H9 (cell line): ENCODE results near the gene KRT1. TPM values are rescaled to one million over a fixed set of nuclear protein-coding genes. Genes with fewer than 3 reads are reported as not detected.
A peak's percentile ranks its signal among the peaks of the same experiment; 100 is the strongest.

Experiments
- DNase-seq: peaks from one replicate; pipeline ENCODE4 v3.0.0-alpha.2; 2017
- H2AFZ ChIP-seq: one replicate; pipeline ENCODE4 v1.6.1; 2013; ENCODE audit warnings: mild to moderate bottlenecking, low read length, control low read depth, moderate library complexity
- H2AK5ac ChIP-seq: 2 replicates; pipeline ENCODE4 v1.6.1; 2013; ENCODE audit warnings: low read length, control low read depth, mixed read lengths; ENCODE audit not compliant: insufficient read length
- H2BK120ac ChIP-seq: one replicate; pipeline ENCODE4 v1.6.1; 2013; ENCODE audit warnings: low read depth, mild to moderate bottlenecking, low read length, control low read depth, inconsistent platforms; ENCODE audit not compliant: poor library complexity, severe bottlenecking
- H2BK12ac ChIP-seq: 2 replicates; pipeline ENCODE4 v1.6.1; 2013; ENCODE audit warnings: low read length, control low read depth, mixed read lengths, low read depth; ENCODE audit not compliant: insufficient read length
- H2BK15ac ChIP-seq: 2 replicates; pipeline ENCODE4 v1.6.1; 2013; ENCODE audit warnings: low read depth, low read length, control low read depth
- H2BK20ac ChIP-seq: one replicate; pipeline ENCODE4 v1.6.1; 2013; ENCODE audit warnings: low read depth, mild to moderate bottlenecking, low read length, control low read depth, inconsistent platforms; ENCODE audit not compliant: poor library complexity, severe bottlenecking
- H2BK5ac ChIP-seq: 2 replicates; pipeline ENCODE4 v1.6.1; 2013; ENCODE audit warnings: low read length, control low read depth, mixed read lengths; ENCODE audit not compliant: insufficient read length
- H3K14ac ChIP-seq: 2 replicates; pipeline ENCODE4 v1.6.1; 2013; ENCODE audit warnings: low read length, control low read depth; ENCODE audit not compliant: insufficient read depth
- H3K18ac ChIP-seq: 2 replicates; pipeline ENCODE4 v1.6.1; 2013; ENCODE audit warnings: low read depth, mild to moderate bottlenecking, mixed read lengths, low read length, control low read depth; ENCODE audit not compliant: insufficient read length
- H3K23ac ChIP-seq: 2 replicates; pipeline ENCODE4 v1.6.1; 2013; ENCODE audit warnings: low read length, control low read depth, mixed read lengths, low read depth; ENCODE audit not compliant: insufficient read length
- H3K23me2 ChIP-seq: 2 replicates; pipeline ENCODE4 v1.6.1; 2013; ENCODE audit warnings: low read depth, mild to moderate bottlenecking, mixed read lengths, low read length, control low read depth; ENCODE audit not compliant: insufficient read length, poor library complexity, severe bottlenecking
- H3K27ac ChIP-seq: 2 replicates; pipeline ENCODE4 v1.5.1; 2013; ENCODE audit warnings: low read length, control low read depth, mixed read lengths, low read depth; ENCODE audit not compliant: insufficient read length
- H3K27me3 ChIP-seq: 2 replicates; pipeline ENCODE4 v1.6.1; 2013; ENCODE audit warnings: low read length, control low read depth, inconsistent platforms; ENCODE audit not compliant: insufficient read depth
- H3K4ac ChIP-seq: 2 replicates; pipeline ENCODE4 v1.6.1; 2013; ENCODE audit warnings: low read depth, mild to moderate bottlenecking, control low read depth, inconsistent platforms, low read length, moderate library complexity
- H3K4me1 ChIP-seq: 2 replicates; pipeline ENCODE4 v1.6.1; 2013; ENCODE audit warnings: low read length, control low read depth, inconsistent platforms; ENCODE audit not compliant: insufficient read depth
- H3K4me2 ChIP-seq: 2 replicates; pipeline ENCODE4 v1.6.1; 2013; ENCODE audit warnings: low read length, control low read depth, mixed read lengths; ENCODE audit not compliant: insufficient read length, insufficient read depth
- H3K56ac ChIP-seq: 2 replicates; pipeline ENCODE4 v1.6.1; 2013; ENCODE audit warnings: low read depth, mild to moderate bottlenecking, mixed read lengths, low read length, control low read depth; ENCODE audit not compliant: insufficient read length
- H3K79me1 ChIP-seq: 2 replicates; pipeline ENCODE4 v1.6.1; 2013; ENCODE audit warnings: low read depth, mild to moderate bottlenecking, moderate library complexity, low read length, control low read depth, inconsistent platforms; ENCODE audit not compliant: insufficient read depth, poor library complexity, severe bottlenecking
- H3K79me2 ChIP-seq: 2 replicates; pipeline ENCODE4 v1.6.1; 2013; ENCODE audit warnings: low read length, control low read depth, inconsistent platforms; ENCODE audit not compliant: insufficient read depth
- H3K9ac ChIP-seq: 2 replicates; pipeline ENCODE4 v1.6.1; 2013; ENCODE audit warnings: low read length, control low read depth, mixed read lengths; ENCODE audit not compliant: insufficient read length; ENCODE audit errors: extremely low read depth
- H3K9me3 ChIP-seq: one replicate; pipeline ENCODE4 v1.6.1; 2013; ENCODE audit warnings: low read depth, low read length, inconsistent platforms; ENCODE audit not compliant: control insufficient read depth
- H3T11ph ChIP-seq: one replicate; pipeline ENCODE4 v1.6.1; 2013; ENCODE audit warnings: mild to moderate bottlenecking, low read length, control low read depth, inconsistent platforms
- H4K20me1 ChIP-seq: one replicate; pipeline ENCODE4 v1.6.1; 2013; ENCODE audit not compliant: control insufficient read depth, insufficient read length, insufficient read depth
- H4K5ac ChIP-seq: 2 replicates; pipeline ENCODE4 v1.6.1; 2013; ENCODE audit warnings: low read depth, mild to moderate bottlenecking, mixed read lengths, low read length, control low read depth; ENCODE audit not compliant: insufficient read length
- H4K8ac ChIP-seq: replicated peaks from 2 replicates; pipeline ENCODE4 v1.6.1; 2013; ENCODE audit warnings: low read length, control low read depth, mixed read lengths, low read depth; ENCODE audit not compliant: insufficient read length
- H4K91ac ChIP-seq: 2 replicates; pipeline ENCODE4 v1.6.1; 2013; ENCODE audit warnings: low read depth, mild to moderate bottlenecking, moderate library complexity, mixed read lengths, low read length, control low read depth; ENCODE audit not compliant: insufficient read length
- H3K27ac Mint-ChIP-seq, 3 experiments: 2 replicates in 2 of 3; 3 replicates in 1 of 3; pipeline ENCODE4 v1.8.0; 2020 to 2021; ENCODE audit warnings: mixed read lengths in 3 of 3, mild to moderate bottlenecking in 1 of 3, moderate library complexity in 1 of 3
- H3K27me3 Mint-ChIP-seq: 2 replicates; pipeline ENCODE4 v1.8.0; 2021; ENCODE audit warnings: low read depth, mild to moderate bottlenecking, moderate library complexity, mixed read lengths
- H3K36me3 Mint-ChIP-seq, 3 experiments: 2 replicates in 2 of 3; 3 replicates in 1 of 3; pipeline ENCODE4 v1.8.0; 2020 to 2021; ENCODE audit warnings: low read depth in 3 of 3, mixed read lengths in 3 of 3; ENCODE audit not compliant: insufficient read depth in 1 of 3
- H3K4me1 Mint-ChIP-seq, 2 experiments: 2 replicates each; pipeline ENCODE4 v1.8.0; 2020; ENCODE audit warnings: mixed read lengths in 2 of 2
- H3K4me3 Mint-ChIP-seq, 2 experiments: 2 replicates in 1 of 2; 3 replicates in 1 of 2; pipeline ENCODE4 v1.8.0; 2020 to 2021; ENCODE audit warnings: mild to moderate bottlenecking in 2 of 2, mixed read lengths in 2 of 2, moderate library complexity in 1 of 2
- H3K9me3 Mint-ChIP-seq, 2 experiments: 2 replicates in 1 of 2; 3 replicates in 1 of 2; pipeline ENCODE4 v1.8.0; 2020; ENCODE audit warnings: mild to moderate bottlenecking in 2 of 2, mixed read lengths in 2 of 2, moderate library complexity in 1 of 2
- WGBS: extraction: QIAGEN DNeasy Blood & Tissue Kit; methylation state at CpG from one replicate; pipeline ENCODE4 v1.1.7; 2013; ENCODE audit warnings: missing lambda C conversion rate, low lambda C conversion rate, mixed read lengths; ENCODE audit not compliant: insufficient read length; ENCODE audit errors: extremely low coverage; 5-methylcytosine and 5-hydroxymethylcytosine counted together
- total RNA-seq: library from RNA; stranded (reverse); gene quantifications from 2 replicates; pipeline ENCODE4 v1.2.1, GENCODE V29; 2021
- TF ChIP-seq, protein P1 (sequence below): fragments of 200-600 bp; sonication (generic); conservative IDR thresholded peaks from 3 replicates; pipeline ENCODE4 v1.8.0; 2021; ENCODE audit warnings: antibody characterized with exemption, mild to moderate bottlenecking

Gene KRT1
- total RNA-seq, 1 experiment from 2014 or later = not detected

DNA sequence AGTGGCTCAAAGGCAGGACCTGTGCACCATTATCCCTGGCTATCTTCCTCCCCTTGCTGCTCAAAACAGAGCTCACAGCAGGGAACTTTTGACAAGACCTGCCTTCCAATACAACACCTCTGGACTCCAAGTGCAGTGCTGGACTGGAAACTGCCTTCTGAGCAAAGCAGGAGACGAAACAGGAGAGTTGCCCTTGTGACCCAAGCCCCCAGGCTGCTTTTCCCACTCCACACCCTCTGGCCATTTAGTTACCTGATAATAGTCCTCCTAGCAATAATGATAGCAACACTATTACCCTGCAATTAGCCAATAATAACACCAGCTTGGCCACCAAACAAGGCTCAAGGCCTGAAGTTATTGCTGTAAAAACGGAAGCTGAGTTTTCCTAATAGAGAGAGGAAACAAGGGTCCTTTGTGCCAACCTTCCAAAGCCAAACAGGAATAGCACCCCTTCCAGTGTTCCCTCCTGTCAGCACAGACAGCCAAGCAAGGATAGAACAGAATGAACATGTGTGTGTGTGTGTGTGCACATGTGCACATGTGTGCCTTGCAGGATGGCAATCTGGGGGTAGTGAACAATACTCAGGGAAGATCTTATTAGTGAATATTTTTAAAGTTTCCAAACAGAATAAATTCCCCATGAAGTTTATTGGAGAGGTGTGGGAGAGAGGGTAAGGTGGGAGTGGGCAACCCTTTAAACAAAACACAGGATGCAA, 52.7 kb downstream of the KRT1 start:
- H2BK20ac ChIP-seq = no peak overlapping the region
- H3K27me3 ChIP-seq = no peaks in the 10 kb centered on the region
- no peaks in the 10 kb centered on the region for H3K9me3 ChIP-seq
- H3K23ac ChIP-seq = no peak overlapping the region
- H4K91ac ChIP-seq = no peak overlapping the region
- no peaks in the 10 kb centered on the region for H3K79me1 ChIP-seq
- WGBS = no CpG with 5 or more reads among the region's 2 CpGs
- no peaks in the 10 kb centered on the region for H3K36me3 Mint-ChIP-seq
- H3K27ac ChIP-seq = no peak overlapping the region
- H3K79me2 ChIP-seq = no peaks in the 10 kb centered on the region
- no peak overlapping the region for H3T11ph ChIP-seq
- H3K4me2 ChIP-seq = no peak overlapping the region
- peaks cover 8 to 9% of the 10 kb centered on the region in 2 experiments for H3K4me1 Mint-ChIP-seq
- H3K27ac Mint-ChIP-seq = no peak overlapping the region
- H3K18ac ChIP-seq = no peak overlapping the region
- H3K27me3 Mint-ChIP-seq = peaks cover 13% of the 10 kb centered on the region; the same call in 1 of the 2 replicates
- TF ChIP-seq, protein P1, sequence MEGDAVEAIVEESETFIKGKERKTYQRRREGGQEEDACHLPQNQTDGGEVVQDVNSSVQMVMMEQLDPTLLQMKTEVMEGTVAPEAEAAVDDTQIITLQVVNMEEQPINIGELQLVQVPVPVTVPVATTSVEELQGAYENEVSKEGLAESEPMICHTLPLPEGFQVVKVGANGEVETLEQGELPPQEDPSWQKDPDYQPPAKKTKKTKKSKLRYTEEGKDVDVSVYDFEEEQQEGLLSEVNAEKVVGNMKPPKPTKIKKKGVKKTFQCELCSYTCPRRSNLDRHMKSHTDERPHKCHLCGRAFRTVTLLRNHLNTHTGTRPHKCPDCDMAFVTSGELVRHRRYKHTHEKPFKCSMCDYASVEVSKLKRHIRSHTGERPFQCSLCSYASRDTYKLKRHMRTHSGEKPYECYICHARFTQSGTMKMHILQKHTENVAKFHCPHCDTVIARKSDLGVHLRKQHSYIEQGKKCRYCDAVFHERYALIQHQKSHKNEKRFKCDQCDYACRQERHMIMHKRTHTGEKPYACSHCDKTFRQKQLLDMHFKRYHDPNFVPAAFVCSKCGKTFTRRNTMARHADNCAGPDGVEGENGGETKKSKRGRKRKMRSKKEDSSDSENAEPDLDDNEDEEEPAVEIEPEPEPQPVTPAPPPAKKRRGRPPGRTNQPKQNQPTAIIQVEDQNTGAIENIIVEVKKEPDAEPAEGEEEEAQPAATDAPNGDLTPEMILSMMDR = no peak
- no peak overlapping the region for H2BK120ac ChIP-seq
- H3K9me3 Mint-ChIP-seq = no peaks in the 10 kb centered on the region
- H4K5ac ChIP-seq = no peak overlapping the region
- no peak overlapping the region for H3K9ac ChIP-seq
- no peaks in the 10 kb centered on the region for H3K4me1 ChIP-seq
- H4K8ac ChIP-seq = no peak overlapping the region
- H3K4ac ChIP-seq = no peak overlapping the region
- H2BK15ac ChIP-seq = no peak overlapping the region
- no peak overlapping the region for H2AFZ ChIP-seq
- H3K14ac ChIP-seq = no peak overlapping the region
- no peaks in the 10 kb centered on the region for H4K20me1 ChIP-seq
- no peak overlapping the region for H2BK5ac ChIP-seq
- no peak overlapping the region for H3K56ac ChIP-seq
- no peaks in the 10 kb centered on the region for H3K23me2 ChIP-seq
- H2BK12ac ChIP-seq = no peak overlapping the region
- peak; percentile 17 for DNase-seq
- no peak overlapping the region for H2AK5ac ChIP-seq
- no peak overlapping the region for H3K4me3 Mint-ChIP-seq

Other genes starting within 250 kb of the KRT1 start
- not detected in 2 replicates for gene KRT75, start 246.0 kb downstream of the KRT1 start, total RNA-seq
- gene KRT6B, start 228.3 kb downstream of the KRT1 start, total RNA-seq = not detected in 2 replicates
- not detected in 2 replicates for gene KRT6C, start 206.6 kb downstream of the KRT1 start, total RNA-seq
- gene KRT6A, start 187.2 kb downstream of the KRT1 start, total RNA-seq = not detected in 2 replicates
- gene KRT5, start 160.0 kb downstream of the KRT1 start, total RNA-seq = not detected in 2 replicates
- not detected in 2 replicates for gene KRT71, start 127.3 kb downstream of the KRT1 start, total RNA-seq
- gene KRT74, start 106.6 kb downstream of the KRT1 start, total RNA-seq = not detected in 2 replicates
- not detected in 2 replicates for gene KRT72, start 78.9 kb downstream of the KRT1 start, total RNA-seq
- gene KRT73, start 61.8 kb downstream of the KRT1 start, total RNA-seq = not detected in 2 replicates
- not detected in 2 replicates for gene KRT2, start 28.2 kb downstream of the KRT1 start, total RNA-seq
- not detected in 2 replicates for gene KRT77, start 23.1 kb upstream of the KRT1 start, total RNA-seq
- not detected in 2 replicates for gene KRT76, start 96.9 kb upstream of the KRT1 start, total RNA-seq
- gene KRT3, start 115.7 kb upstream of the KRT1 start, total RNA-seq = not detected in 2 replicates
- gene KRT4, start 133.7 kb upstream of the KRT1 start, total RNA-seq = not detected in 2 replicates
- gene KRT79, start 153.9 kb upstream of the KRT1 start, total RNA-seq = not detected in 2 replicates
- gene KRT78, start 168.6 kb upstream of the KRT1 start, total RNA-seq = not detected in 2 replicates
- gene KRT8, start 224.7 kb upstream of the KRT1 start, total RNA-seq = 244 and 247 TPM in 2 replicates